Ishikawa (cell line): Measurements from ENCODE around the gene SMU1.

Experiments
- CEBPB ChIP-seq: IDR thresholded peaks from 2 replicates; pipeline ENCODE4 v1.6.1; 2012
- CREB1 ChIP-seq: IDR thresholded peaks from 2 replicates; pipeline ENCODE4 v1.6.1; 2012; ENCODE audit warnings: low read depth
- EGR1 ChIP-seq: IDR thresholded peaks from 2 replicates; pipeline ENCODE4 v1.6.1; 2012
- EP300 ChIP-seq: IDR thresholded peaks from 2 replicates; pipeline ENCODE4 v1.6.1; 2012; ENCODE audit warnings: borderline replicate concordance
- FOXM1 ChIP-seq: IDR thresholded peaks from 2 replicates; pipeline ENCODE4 v1.6.1; 2012; ENCODE audit warnings: low read depth, borderline replicate concordance
- NFIC ChIP-seq: IDR thresholded peaks from 2 replicates; pipeline ENCODE4 v1.6.1; 2012
- RAD21 ChIP-seq: IDR thresholded peaks from 2 replicates; pipeline ENCODE4 v1.6.1; 2012; ENCODE audit warnings: low read depth
- TAF1 ChIP-seq: IDR thresholded peaks from 2 replicates; pipeline ENCODE4 v1.6.1; 2012; ENCODE audit warnings: low read depth, mild to moderate bottlenecking
- TCF12 ChIP-seq: IDR thresholded peaks from 2 replicates; pipeline ENCODE4 v1.6.1; 2012; ENCODE audit warnings: low read depth
- TEAD4 ChIP-seq: IDR thresholded peaks from 2 replicates; pipeline ENCODE4 v1.6.1; 2012
- YY1 ChIP-seq: IDR thresholded peaks from 2 replicates; pipeline ENCODE4 v1.6.1; 2012; ENCODE audit warnings: low read depth
- TF ChIP-seq, protein P1 (sequence below): IDR thresholded peaks from 2 replicates; pipeline ENCODE4 v1.6.1; 2012
- TF ChIP-seq, protein P2 (sequence below): IDR thresholded peaks from 2 replicates; pipeline ENCODE4 v1.6.1; 2012
- TF ChIP-seq, protein P3 (sequence below): IDR thresholded peaks from 2 replicates; pipeline ENCODE4 v1.6.1; 2012; ENCODE audit warnings: low read depth, mild to moderate bottlenecking

DNA sequence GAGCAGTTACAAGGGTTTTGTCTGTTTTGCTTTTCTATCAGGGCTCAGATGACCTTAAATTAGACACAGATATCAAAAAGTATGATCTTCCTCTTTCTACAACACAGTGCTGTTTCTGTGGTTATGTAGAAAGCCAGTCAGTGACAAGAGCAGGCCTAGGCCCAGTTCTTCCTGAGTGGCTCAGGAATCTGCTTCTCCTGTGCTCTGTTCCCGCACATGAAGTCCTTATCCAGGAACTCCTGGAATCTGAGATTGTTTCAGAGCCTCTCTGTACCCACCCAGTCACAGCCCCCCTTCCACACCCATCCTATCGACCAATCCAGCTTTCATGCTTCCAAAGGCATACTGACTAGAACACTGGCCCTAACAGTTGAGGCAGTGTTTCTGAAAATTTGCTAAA is 40.4 kb upstream of the SMU1 start:
- TF ChIP-seq EP300 (no peak), CEBPB (no peak), RAD21 (no peak), TAF1 (no peak), YY1 (no peak), TEAD4 (no peak), TCF12 (no peak), NFIC (no peak), EGR1 (no peak), FOXM1 (no peak), CREB1 (no peak)
- TF ChIP-seq, protein P1, sequence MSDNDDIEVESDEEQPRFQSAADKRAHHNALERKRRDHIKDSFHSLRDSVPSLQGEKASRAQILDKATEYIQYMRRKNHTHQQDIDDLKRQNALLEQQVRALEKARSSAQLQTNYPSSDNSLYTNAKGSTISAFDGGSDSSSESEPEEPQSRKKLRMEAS, result no peak
- TF ChIP-seq, protein P2, sequence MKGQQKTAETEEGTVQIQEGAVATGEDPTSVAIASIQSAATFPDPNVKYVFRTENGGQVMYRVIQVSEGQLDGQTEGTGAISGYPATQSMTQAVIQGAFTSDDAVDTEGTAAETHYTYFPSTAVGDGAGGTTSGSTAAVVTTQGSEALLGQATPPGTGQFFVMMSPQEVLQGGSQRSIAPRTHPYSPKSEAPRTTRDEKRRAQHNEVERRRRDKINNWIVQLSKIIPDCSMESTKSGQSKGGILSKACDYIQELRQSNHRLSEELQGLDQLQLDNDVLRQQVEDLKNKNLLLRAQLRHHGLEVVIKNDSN, result no peak
- TF ChIP-seq, protein P3, sequence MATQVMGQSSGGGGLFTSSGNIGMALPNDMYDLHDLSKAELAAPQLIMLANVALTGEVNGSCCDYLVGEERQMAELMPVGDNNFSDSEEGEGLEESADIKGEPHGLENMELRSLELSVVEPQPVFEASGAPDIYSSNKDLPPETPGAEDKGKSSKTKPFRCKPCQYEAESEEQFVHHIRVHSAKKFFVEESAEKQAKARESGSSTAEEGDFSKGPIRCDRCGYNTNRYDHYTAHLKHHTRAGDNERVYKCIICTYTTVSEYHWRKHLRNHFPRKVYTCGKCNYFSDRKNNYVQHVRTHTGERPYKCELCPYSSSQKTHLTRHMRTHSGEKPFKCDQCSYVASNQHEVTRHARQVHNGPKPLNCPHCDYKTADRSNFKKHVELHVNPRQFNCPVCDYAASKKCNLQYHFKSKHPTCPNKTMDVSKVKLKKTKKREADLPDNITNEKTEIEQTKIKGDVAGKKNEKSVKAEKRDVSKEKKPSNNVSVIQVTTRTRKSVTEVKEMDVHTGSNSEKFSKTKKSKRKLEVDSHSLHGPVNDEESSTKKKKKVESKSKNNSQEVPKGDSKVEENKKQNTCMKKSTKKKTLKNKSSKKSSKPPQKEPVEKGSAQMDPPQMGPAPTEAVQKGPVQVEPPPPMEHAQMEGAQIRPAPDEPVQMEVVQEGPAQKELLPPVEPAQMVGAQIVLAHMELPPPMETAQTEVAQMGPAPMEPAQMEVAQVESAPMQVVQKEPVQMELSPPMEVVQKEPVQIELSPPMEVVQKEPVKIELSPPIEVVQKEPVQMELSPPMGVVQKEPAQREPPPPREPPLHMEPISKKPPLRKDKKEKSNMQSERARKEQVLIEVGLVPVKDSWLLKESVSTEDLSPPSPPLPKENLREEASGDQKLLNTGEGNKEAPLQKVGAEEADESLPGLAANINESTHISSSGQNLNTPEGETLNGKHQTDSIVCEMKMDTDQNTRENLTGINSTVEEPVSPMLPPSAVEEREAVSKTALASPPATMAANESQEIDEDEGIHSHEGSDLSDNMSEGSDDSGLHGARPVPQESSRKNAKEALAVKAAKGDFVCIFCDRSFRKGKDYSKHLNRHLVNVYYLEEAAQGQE, result no peak
